Epidermal melanocyte (primary cell): ENCODE results near the gene EIF4E1B.

ENCODE experiments used
- DNase-seq: peaks from one replicate; pipeline ENCODE4 v3.0.0; 2011; ENCODE audit warnings: low spot score; ENCODE audit not compliant: insufficient read length

Gene EIF4E1B

DNA sequence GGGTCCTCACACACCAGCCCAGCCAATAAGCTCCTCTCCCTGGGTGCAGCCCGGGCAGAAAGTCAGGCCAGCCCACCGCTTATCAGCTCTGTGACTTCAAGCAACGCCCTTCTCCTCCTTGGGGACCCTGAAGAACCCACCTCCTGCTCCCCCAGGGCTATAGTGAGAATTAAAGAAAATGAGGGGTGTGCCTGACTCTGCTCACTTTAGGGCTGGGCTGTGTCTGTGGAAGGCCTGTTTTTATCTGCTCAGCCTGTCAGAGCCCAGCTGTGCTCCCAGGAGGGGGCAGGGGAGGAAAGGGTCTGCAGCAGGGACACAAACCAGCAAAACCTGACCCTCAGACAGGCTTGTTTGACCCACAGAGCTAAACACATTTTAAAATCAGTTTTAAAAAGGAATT lies 24.4 kb upstream of the EIF4E1B start:
- no peak for DNase-seq

- no peak for DNase-seq
Observed at GRCh38 chr5:176606875-176607274, 23.6 kb upstream of the EIF4E1B start.

DNA sequence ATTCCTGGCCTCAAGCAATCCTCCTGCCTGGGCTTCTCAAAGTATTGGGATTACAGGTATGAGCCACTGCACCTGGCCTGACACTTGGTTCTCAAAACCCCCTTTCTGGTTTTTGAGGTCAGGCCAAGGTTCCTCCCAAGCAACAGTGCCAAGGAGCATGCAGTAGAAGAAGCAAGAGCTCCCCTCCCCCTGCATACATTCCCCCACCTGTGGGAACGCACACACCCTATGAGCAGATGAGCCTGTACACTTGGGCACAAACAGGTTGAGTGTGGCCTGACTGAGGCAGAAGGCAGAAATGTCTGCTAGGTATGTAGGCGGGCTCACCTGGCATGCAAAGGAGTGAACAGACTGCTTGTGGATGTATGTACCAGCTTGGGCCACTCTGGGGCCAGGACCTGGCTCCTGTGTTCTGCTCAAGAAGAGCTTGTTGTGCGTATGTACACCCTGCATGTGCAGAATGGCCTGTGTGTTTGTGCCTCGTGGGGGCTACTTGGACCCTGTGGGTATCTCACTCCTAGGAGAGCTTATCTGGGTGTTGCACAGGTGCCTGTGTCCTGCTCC lies 22.3 kb upstream of the EIF4E1B start:
- DNase-seq = no peak

DNA sequence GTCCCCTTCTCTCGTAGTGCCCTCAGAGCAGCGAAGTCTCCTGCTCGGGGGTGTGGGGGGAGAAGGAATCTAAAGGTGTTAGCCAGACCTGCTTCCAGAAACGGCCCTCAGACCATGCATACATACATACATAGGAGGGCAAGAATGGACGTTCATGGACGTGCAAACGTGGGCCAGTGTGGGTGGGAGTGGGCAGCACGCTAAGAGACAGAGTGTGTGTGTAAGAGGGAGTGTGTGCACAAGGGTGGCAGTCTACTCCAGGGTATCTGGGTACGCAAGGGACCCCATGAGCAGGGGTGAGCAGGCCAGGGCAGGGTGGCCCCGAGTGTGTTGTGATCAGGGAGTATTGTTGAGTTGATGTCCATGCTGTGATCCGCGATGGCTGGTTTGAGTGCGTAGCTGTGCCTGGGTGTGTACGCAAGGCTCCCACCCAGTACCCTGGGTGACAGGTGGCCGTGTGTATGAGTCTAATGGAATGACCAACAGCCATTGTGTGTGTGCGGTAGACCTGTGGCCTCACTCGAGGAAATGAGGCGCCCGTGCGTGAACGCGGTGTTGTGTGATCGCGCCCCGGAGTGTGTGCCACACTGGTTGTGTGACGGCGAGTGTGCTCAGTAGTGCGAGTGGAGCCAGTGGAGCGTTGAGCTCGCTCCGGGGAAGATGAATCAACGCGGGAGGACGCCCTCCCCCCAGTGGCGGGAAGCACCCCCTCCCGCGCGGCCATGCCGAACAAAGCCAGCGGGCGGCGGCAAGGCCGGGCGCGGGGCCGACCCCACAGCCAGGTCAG lies 21.3 kb upstream of the EIF4E1B start:
- DNase-seq = no peak

- peak; percentile 75 for DNase-seq
Observed at GRCh38 chr5:176609724-176610434, 20.6 kb upstream of the EIF4E1B start, which contains the start of gene GPRIN1. TSS of gene GPRIN1 (minus strand) at chr5:176610156. CDS start at chr5:176599834, 10,322 bp downstream.

GRCh38 chr5:176610435-176610773 lies 20.1 kb upstream of the EIF4E1B start:
- DNase-seq = no peak

GRCh38 chr5:176611435-176611834 lies 19.0 kb upstream of the EIF4E1B start:
- peak; percentile 78 for DNase-seq

GRCh38 chr5:176612008-176612407 lies 18.5 kb upstream of the EIF4E1B start:
- no peak for DNase-seq

DNA sequence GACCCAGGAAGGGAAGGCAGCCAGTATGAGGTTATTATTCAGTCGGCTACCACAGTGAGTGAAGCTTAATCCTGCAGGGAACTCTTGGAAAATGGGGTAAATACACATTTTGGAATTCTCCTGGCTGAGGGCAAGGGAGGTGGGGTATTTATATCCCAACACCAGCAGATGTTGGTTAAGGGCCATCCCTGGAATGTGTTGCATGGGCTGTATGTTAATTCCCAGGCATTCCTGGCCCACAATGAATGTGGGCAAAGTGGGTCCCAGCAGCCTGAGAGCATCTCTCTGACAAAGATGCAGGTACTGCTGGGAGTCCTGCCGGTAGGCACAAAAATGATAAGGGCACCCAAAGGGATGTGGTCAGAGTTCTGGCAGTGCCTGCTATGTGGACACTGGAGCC lies 17.6 kb upstream of the EIF4E1B start:
- no peak for DNase-seq

DNA sequence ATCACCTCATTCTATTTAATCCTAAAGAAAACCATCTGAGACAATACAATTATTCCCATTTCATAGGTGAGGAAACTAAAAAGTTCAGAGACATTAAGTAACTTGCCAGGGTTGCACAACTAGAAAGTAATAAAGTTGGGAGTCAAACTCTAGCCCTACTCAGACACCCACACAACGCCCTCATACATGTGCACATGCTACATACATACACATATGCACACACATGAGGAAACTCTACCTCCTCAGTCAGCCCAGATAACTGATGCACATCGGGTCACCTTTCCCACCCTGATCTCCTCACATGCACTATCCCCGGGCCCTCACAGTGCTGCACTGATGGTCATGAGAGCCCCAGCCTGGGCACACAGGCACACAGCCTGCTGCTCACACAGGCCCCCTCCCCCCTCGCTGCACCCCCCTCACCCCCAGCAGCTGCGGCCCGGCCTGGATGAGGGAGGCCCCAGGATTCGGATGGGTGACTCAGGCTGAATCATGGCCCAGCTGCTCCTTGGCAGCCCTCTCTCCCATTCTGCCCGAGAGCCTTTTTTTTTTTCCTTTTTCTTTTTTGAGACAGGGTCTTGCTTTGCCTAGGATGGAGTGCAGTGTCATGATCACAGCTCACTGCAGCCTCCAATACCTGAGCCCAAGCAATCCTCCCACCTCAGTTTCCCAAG lies 15.5 kb upstream of the EIF4E1B start:
- no peak for DNase-seq

GRCh38 chr5:176616511-176616910 lies 14.0 kb upstream of the EIF4E1B start:
- no peak for DNase-seq

DNA sequence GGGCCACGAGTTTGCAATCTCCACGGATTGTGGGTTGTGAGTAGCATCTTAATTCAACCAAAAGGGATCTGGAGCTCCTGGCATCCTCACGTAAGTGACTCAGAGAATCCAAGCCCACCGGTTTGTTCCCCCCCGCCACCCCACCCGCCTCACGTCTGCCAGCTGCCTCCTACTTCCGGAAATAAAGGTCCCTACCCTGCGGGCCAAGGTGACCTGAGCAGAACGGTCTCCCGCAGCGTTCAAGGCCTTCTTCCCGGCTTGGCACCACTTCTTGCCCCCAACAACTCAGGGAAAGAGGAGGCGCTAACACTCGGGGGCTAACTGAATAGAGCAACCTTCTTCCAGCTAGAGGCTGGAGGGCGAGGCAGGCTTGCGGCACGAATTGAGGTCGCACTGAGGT lies 11.7 kb upstream of the EIF4E1B start:
- DNase-seq = no peak

DNA sequence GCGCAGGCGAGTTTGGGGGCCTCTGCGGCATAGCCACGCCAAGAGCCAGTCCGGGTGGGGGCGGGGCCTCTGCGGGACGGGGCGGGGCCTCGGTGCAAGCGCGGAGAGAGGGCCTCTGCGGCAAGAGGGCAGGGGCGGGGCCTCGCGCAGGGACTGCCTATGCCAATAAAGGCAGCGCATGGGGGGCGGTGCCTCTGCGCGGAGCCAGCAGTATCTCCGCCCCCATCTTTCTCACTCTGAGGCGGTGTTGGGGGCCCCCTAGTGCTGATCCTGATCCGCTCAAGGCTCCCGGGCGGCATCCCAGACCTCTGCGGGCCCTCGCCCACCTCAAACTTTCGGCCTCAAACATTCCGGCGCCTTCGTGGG lies 11.3 kb upstream of the EIF4E1B start:
- DNase-seq = peak; percentile 71

DNA sequence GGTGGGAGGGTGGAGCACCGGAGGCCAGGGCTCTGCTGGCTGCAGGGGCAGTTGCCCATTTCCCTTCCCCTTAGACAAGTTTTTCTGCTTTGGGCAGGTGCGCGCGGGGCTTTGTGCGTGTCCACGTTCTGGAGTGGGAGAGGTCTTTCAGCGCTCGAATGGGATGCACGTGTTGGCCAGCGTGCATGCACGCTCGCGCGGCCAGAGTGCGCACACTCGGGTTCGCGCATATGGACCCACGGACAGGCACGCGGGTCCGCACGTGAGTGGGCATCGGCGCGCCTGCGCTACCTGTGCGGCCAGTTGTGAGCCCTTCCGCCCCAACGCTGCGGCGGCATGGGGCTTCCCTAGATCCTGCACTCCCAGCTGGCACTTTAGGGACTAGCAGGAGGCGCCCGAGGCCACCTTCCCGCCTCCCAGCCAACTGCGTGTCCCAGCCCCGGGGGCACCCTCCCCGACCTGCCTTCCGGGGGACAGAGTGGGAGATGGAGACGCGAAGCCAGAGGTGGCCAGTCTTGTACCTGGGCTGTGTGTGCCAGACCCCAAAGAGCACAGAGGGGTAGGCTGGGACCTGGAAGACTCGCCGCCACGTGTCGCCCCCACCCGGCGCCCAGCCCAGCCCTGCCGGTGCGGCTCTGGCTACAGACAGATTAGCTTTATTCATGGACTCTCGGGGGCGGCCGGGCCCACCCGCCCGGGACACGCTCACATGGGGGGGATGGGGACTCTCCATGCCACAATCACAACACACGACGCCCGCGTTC lies 10.7 kb upstream of the EIF4E1B start:
- no peak for DNase-seq

GRCh38 chr5:176620333-176620981 lies 10.0 kb upstream of the EIF4E1B start:
- no peak for DNase-seq

- DNase-seq = no peak
Observed at GRCh38 chr5:176621661-176622079, 8.8 kb upstream of the EIF4E1B start.

- DNase-seq = no peak
Observed at GRCh38 chr5:176624142-176624541, 6.3 kb upstream of the EIF4E1B start.

GRCh38 chr5:176624938-176625337 lies 5.5 kb upstream of the EIF4E1B start:
- DNase-seq = peak; percentile 91

- DNase-seq = no peak
Observed at GRCh38 chr5:176625512-176625911, 5.0 kb upstream of the EIF4E1B start.

- DNase-seq = no peak
Observed at GRCh38 chr5:176625966-176626875, 4.3 kb upstream of the EIF4E1B start.
